Activated CD4-positive, alpha-beta T cell treated with anti-CD3 and anti-CD28 coated beads for 36 hours (primary cell): Measurements from ENCODE around the gene FBXO30. TPM values are rescaled to one million over a fixed set of nuclear protein-coding genes. Genes with fewer than 3 reads are reported as not detected.

ENCODE experiments used
- ATAC-seq: fragments of 200-7000 bp; cut with Tn5 transposase; one replicate; pipeline ENCODE4 v1.10.0; 2021; ENCODE audit warnings: mild to moderate bottlenecking, moderate library complexity
- CTCF ChIA-PET: fragments of 350-600 bp; sonication (Branson Sonifier 250); formaldehyde crosslinking; loops from one replicate; lab custom pipeline; 2021; ENCODE audit warnings: antibody characterized with exemption; lab: Charles Lee
- POLR2A ChIA-PET: fragments of 350-600 bp; sonication (Branson Sonifier 250); formaldehyde crosslinking; loops from one replicate; lab custom pipeline; 2021; ENCODE audit warnings: antibody characterized with exemption, inconsistent platforms; lab: Charles Lee
- DNase-seq: peaks from one replicate; pipeline ENCODE4 v3.0.0-alpha.2; 2020
- H3K27ac Mint-ChIP-seq: one replicate; pipeline ENCODE4 v1.8.0; 2021; ENCODE audit warnings: mixed read lengths
- H3K27me3 Mint-ChIP-seq: one replicate; pipeline ENCODE4 v1.8.0; 2021; ENCODE audit warnings: mixed read lengths
- H3K36me3 Mint-ChIP-seq: one replicate; pipeline ENCODE4 v1.8.0; 2021; ENCODE audit warnings: low read depth, mixed read lengths
- H3K4me1 Mint-ChIP-seq: one replicate; pipeline ENCODE4 v1.8.0; 2021; ENCODE audit warnings: mixed read lengths
- H3K4me3 Mint-ChIP-seq: one replicate; pipeline ENCODE4 v1.8.0; 2021; ENCODE audit warnings: mild to moderate bottlenecking, moderate library complexity, mixed read lengths
- H3K9me3 Mint-ChIP-seq: one replicate; pipeline ENCODE4 v1.8.0; 2021; ENCODE audit warnings: low read depth, mixed read lengths
- intact Hi-C, 2 experiments: fragments of 100-400 bp; cut with DNase I in 1 of 2; cut with micrococcal nuclease in 1 of 2; formaldehyde crosslinking; loops; one replicate each; pipeline versions ENCODE4 v1.14.2 to v1.15.1; 2022 to 2024; cut with DNase I, micrococcal nuclease
- total RNA-seq, 2 experiments: library from RNA; stranded (reverse); gene quantifications; one replicate each; pipeline ENCODE4 v1.2.3, GENCODE V29; 2021

The FBXO30 gene
- total RNA-seq, 2 experiments from 2014 or later, result 2.3 to 2.8 TPM

GRCh38 chr6:145818796-145819195, 4.2 kb upstream of the FBXO30 start:
- Mint-ChIP-seq H3K9me3 (no peaks in the 10 kb centered on the region), H3K4me1 (peaks cover 50% of the 10 kb centered on the region), H3K27me3 (no peaks in the 10 kb centered on the region), H3K36me3 (no peaks in the 10 kb centered on the region), H3K27ac (no peak overlapping the region), H3K4me3 (no peak overlapping the region)
- POLR2A ChIA-PET, result no interaction called here
- no peak for DNase-seq
- no peak for ATAC-seq
- intact Hi-C loops, result loop anchor here (5.0 to 10.0 kb wide), 6 partner anchors 79 to 1664 kb away; partner anchors contain the start of genes STX11 (in 1 of the 2) and STXBP5 (in 1 of the 2)
- CTCF ChIA-PET, result interaction anchor here (1.1 kb wide), 1 partner anchor 83 kb away, joined by 3 read pairs; the partner anchor contains the start of gene EPM2A

DNA sequence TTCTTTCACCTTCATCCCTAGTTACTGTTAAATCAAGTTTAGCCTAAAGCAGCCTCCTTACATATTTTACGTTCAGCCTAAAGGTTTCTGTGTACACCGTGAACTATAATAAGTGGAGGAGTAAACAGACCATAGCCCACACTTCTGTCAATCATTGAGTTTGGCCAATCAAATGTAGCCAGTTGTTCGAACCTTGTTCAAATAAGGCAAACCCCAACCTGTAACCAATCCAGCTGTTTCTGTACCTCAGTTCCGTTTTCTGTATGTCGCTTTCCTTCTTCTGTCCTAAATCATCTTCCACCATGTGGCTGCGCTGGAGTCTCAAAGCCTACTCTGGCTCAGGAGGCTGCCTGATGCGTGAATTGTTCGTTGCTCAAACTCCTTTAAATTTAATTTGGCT, 1.8 kb upstream of the FBXO30 start:
- Mint-ChIP-seq H3K27ac (no peak overlapping the region), H3K4me1 (peaks cover 45% of the 10 kb centered on the region)

GRCh38 chr6:145815309-145816274, 997 bp upstream of the FBXO30 start:
- Mint-ChIP-seq H3K4me1 (peaks cover 46% of the 10 kb centered on the region), H3K27ac (peak overlapping the region; percentile 89), H3K36me3 (peaks cover 2% of the 10 kb centered on the region), H3K9me3 (no peaks in the 10 kb centered on the region), H3K27me3 (no peaks in the 10 kb centered on the region), H3K4me3 (peak overlapping the region; percentile 89)
- ChIA-PET POLR2A (interaction anchor here (1.3 to 1.8 kb wide), 2 partner anchors 80 to 149 kb away, joined by 9 read pairs; partner anchors contain the start of genes EPM2A and SHPRH), CTCF (interaction anchor here (1.3 to 1.4 kb wide), 2 partner anchors 80 to 182 kb away, joined by 3 read pairs; partner anchors contain the start of gene EPM2A)
- intact Hi-C loops, result loop anchor here (2.0 to 10.0 kb wide), 8 partner anchors 81 to 1661 kb away; partner anchors contain the start of genes EPM2A (in 1 of the 2), SHPRH (in 1 of the 2), STX11 (in 1 of the 2) and STXBP5 (in 1 of the 2)
- peak; percentile 36 for DNase-seq
- ATAC-seq, result peak; percentile 34

More for the DNA sequence above, 1.8 kb upstream of the FBXO30 start:
- no peak for ATAC-seq
- POLR2A ChIA-PET, result no interaction called here
- intact Hi-C loops, result loop anchor here (5.0 to 10.0 kb wide), 6 partner anchors 81 to 1662 kb away; partner anchors contain the start of genes STX11 (in 1 of the 2) and STXBP5 (in 1 of the 2)
- H3K27me3 Mint-ChIP-seq, result no peaks in the 10 kb centered on the region
- no peaks in the 10 kb centered on the region for H3K36me3 Mint-ChIP-seq
- DNase-seq, result no peak
- H3K9me3 Mint-ChIP-seq, result no peaks in the 10 kb centered on the region
- peak overlapping the region; percentile 89 for H3K4me3 Mint-ChIP-seq
- CTCF ChIA-PET, result interaction anchor here (1.4 kb wide), 1 partner anchor 81 kb away, joined by 3 read pairs; the partner anchor contains the start of gene EPM2A

DNA sequence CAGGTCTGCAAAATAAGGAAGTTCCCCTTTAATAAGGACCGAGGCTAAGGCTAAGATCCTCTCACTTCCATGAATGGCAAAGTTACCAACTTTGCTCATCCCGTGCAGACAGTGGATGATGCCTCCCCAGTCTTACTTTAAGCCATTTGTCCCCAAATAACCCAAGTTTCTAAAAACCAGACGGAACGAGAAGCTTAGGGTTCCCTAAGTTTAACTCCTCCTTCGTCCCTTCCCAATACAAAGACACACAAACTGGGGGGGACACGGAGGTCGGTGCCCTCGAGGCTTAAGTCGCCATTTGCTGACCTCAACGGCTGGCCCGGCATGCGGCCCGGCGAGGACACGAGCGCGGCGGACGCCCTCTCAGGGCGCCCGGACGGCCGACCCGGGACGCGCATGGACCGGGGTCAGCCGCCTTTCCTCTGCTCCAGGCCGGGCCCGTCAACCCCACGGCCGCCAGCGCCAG, 527 bp downstream of the FBXO30 start:
- intact Hi-C loops, result loop anchor here (1.0 to 10.0 kb wide), 8 partner anchors 79 to 1659 kb away; partner anchors contain the start of genes EPM2A (in 2 of the 2), SHPRH (in 2 of the 2) and STX11 (in 1 of the 2)

DNA sequence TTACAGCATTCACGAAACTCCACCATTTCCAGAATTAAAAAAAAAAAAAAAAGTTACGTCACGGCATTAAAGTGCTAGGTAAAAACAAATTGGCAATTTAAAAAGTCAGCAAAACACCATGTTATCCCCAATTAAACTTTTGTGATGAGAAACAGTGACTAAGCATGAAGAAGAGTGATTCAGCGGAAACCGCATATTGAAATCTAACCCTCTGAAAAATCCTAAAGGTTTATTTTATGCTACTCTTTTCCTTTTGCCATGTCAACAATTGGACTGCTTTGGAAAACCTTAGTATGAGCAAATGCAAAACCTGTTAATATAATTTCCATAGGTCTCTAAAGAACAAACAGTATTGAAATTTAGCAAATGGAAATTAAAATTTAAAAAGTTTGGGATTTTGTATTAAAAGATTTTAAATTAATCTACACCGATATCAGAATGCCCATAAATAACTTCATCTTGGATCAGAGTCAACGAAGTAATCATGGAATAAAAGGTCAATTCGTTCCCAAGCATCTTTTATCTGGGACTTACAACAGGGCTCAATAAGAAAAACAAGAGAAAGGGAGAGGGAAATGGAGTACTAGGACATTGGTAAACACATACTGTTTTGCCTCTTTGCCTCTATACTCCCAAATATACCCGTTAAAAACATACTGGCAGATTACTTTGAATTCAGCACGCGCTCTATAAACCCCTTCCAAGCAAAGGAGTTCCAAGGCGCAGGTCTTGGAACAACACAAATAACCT, 1.1 kb downstream of the FBXO30 start:
- ChIA-PET CTCF (no interaction called here), POLR2A (interaction anchor here (0.6 to 0.7 kb wide), 2 partner anchors 92 to 1213 kb away, joined by 3 read pairs; no protein-coding TSS in a partner anchor)
- Mint-ChIP-seq H3K9me3 (no peaks in the 10 kb centered on the region), H3K36me3 (peaks cover 2% of the 10 kb centered on the region), H3K4me1 (peaks cover 43% of the 10 kb centered on the region), H3K4me3 (peak overlapping the region; percentile 89), H3K27me3 (no peaks in the 10 kb centered on the region), H3K27ac (peak overlapping the region; percentile 30)
- DNase-seq (no peak), ATAC-seq (no peak)
- intact Hi-C loops, result loop anchor here (1.0 to 10.0 kb wide), 8 partner anchors 78 to 1659 kb away; partner anchors contain the start of genes EPM2A (in 2 of the 2), SHPRH (in 2 of the 2) and STX11 (in 1 of the 2)

More for the DNA sequence above, 527 bp downstream of the FBXO30 start:
- Mint-ChIP-seq H3K4me1 (peaks cover 41% of the 10 kb centered on the region), H3K27me3 (no peaks in the 10 kb centered on the region), H3K27ac (peak overlapping the region; percentile 30), H3K36me3 (peaks cover 2% of the 10 kb centered on the region), H3K9me3 (no peaks in the 10 kb centered on the region), H3K4me3 (peak overlapping the region; percentile 89)
- CTCF ChIA-PET, result no interaction called here
- DNase-seq, result peak; percentile 43
- peak; percentile 14 for ATAC-seq
- POLR2A ChIA-PET, result interaction anchor here (0.5 to 1.8 kb wide), 5 partner anchors 79 to 1213 kb away, joined by 3 to 9 read pairs (median 3); partner anchors contain the start of genes EPM2A and SHPRH

DNA sequence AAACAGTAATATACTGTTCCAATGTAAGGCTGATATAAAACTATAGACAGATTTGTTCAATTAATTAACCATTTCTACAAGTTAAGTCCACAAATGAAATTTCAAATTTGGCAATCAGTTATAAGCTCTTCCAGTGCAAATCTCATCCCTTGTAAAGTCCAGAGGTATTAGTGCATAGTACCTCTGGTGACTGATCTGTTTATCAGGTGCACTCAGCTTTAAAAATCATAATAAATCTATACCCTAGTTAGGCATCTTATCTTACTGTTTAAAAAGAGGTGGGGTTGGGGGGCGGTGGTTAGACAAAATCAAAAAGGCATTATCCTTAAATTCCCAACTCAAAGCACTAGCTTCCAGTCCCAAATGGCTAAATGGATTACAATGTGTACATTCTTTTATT, 2.9 kb downstream of the FBXO30 start:
- Mint-ChIP-seq H3K36me3 (peaks cover 2% of the 10 kb centered on the region), H3K27me3 (no peaks in the 10 kb centered on the region), H3K9me3 (no peaks in the 10 kb centered on the region), H3K4me1 (peaks cover 39% of the 10 kb centered on the region), H3K27ac (no peak overlapping the region), H3K4me3 (no peak overlapping the region)
- intact Hi-C loops, result loop anchor here (10.0 kb wide), 4 partner anchors 1217 to 1657 kb away; partner anchors contain the start of gene STX11 (in 1 of the 2)
- POLR2A ChIA-PET, result no interaction called here
- no peak for DNase-seq
- ATAC-seq, result no peak
- CTCF ChIA-PET, result interaction anchor here (1.2 to 1.3 kb wide), 2 partner anchors 12 to 28 kb away, joined by 3 read pairs; no protein-coding TSS in a partner anchor

DNA sequence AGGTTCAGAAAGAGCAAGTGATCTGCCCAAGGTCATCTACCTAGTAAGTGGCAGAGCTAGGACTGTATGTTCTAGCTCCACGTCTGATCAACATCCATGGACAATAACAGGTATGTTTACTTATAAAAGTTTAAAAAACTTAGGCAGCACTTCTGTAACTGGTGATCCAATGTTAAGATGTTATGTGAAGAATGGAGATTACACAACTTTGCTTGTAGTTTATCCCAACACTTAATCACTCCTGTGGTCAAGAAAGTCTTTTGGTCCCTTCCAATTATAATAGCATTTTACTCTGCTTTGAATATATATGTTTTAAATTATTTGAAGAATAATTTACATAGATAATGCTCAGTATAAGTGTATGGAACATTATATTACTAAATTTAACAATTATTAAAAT, 4.8 kb downstream of the FBXO30 start:
- H3K4me3 Mint-ChIP-seq, result no peak overlapping the region
- ATAC-seq, result no peak
- POLR2A ChIA-PET, result no interaction called here
- intact Hi-C loops, result loop anchor here (10.0 kb wide), 4 partner anchors 1215 to 1655 kb away; partner anchors contain the start of gene STX11 (in 1 of the 2)
- H3K4me1 Mint-ChIP-seq, result peaks cover 27% of the 10 kb centered on the region
- H3K27me3 Mint-ChIP-seq, result no peaks in the 10 kb centered on the region
- CTCF ChIA-PET, result no interaction called here
- DNase-seq, result no peak
- H3K9me3 Mint-ChIP-seq, result no peaks in the 10 kb centered on the region
- H3K36me3 Mint-ChIP-seq, result peaks cover 17% of the 10 kb centered on the region
- H3K27ac Mint-ChIP-seq, result no peak overlapping the region

DNA sequence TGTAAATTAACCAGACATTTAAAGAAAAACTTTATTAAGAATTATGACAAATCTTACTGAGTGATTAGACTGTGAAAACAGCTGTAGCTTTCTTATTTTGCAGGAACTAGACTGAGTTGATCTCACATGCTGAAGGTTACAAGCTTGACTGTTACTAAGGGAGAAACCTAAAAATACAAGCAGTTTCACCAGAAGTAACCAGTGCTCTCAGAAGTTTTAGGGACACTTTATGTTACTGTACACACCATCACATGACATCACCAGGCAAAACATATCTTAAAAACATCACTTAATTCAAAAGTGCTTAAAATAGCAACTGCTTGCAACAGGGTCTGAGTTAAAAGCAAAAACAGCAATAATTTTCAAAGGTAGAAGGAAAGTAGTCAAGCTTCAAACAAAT, 5.4 kb downstream of the FBXO30 start:
- ATAC-seq (no peak), DNase-seq (no peak)
- H3K27ac Mint-ChIP-seq, result no peak overlapping the region
- H3K4me3 Mint-ChIP-seq, result no peak overlapping the region
- H3K4me1 Mint-ChIP-seq, result peaks cover 27% of the 10 kb centered on the region
- CTCF ChIA-PET, result no interaction called here
- H3K36me3 Mint-ChIP-seq, result peaks cover 21% of the 10 kb centered on the region
- intact Hi-C loops, result no loop called here
- no peaks in the 10 kb centered on the region for H3K27me3 Mint-ChIP-seq
- H3K9me3 Mint-ChIP-seq, result no peaks in the 10 kb centered on the region
- POLR2A ChIA-PET, result no interaction called here

- DNase-seq (no peak), ATAC-seq (no peak)
- Mint-ChIP-seq H3K9me3 (no peaks in the 10 kb centered on the region), H3K4me3 (no peak overlapping the region), H3K4me1 (peaks cover 21% of the 10 kb centered on the region), H3K36me3 (peaks cover 26% of the 10 kb centered on the region), H3K27ac (no peak overlapping the region), H3K27me3 (no peaks in the 10 kb centered on the region)
- ChIA-PET CTCF (no interaction called here), POLR2A (no interaction called here)
- intact Hi-C loops, result no loop called here
Measured at GRCh38 chr6:145808239-145808638, 6.4 kb downstream of the FBXO30 start.

DNA sequence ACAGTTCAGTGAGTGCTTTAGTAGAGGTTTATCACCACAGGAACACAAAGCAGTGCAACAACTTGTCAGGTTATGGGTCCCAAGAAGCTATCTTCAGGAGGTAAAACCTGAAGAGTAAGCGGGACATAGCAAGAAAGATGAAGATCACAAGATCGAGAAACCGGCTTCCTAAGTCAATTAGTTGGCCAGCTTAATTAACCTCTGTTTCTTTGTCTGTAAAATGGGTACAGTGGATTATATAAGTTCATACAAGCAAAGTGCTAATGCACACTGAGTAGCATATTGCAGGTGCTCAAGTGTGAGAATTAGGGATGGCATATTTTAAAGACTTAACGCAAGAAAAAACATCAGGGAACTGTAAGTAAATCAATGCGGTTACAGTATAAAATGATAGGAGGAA, 12.5 kb downstream of the FBXO30 start:
- intact Hi-C loops, result no loop called here

More for the DNA sequence above, 12.5 kb downstream of the FBXO30 start:
- DNase-seq (no peak), ATAC-seq (no peak)
- H3K27me3 Mint-ChIP-seq, result no peaks in the 10 kb centered on the region
- POLR2A ChIA-PET, result no interaction called here
- peaks cover 40% of the 10 kb centered on the region for H3K36me3 Mint-ChIP-seq
- no peaks in the 10 kb centered on the region for H3K9me3 Mint-ChIP-seq
- H3K4me3 Mint-ChIP-seq, result no peak overlapping the region
- no peak overlapping the region for H3K27ac Mint-ChIP-seq
- no peaks in the 10 kb centered on the region for H3K4me1 Mint-ChIP-seq
- CTCF ChIA-PET, result no interaction called here
